HEK293T (cell line): Measurements from ENCODE around the gene QRFP.

Experiments used
- ARNT ChIP-seq: fragments of 450-650 bp; IDR thresholded peaks from 2 replicates; pipeline ENCODE4 v1.6.1; 2017; ENCODE audit warnings: mild to moderate bottlenecking
- BHLHE40 ChIP-seq: fragments of 450-650 bp; IDR thresholded peaks from 2 replicates; pipeline ENCODE4 v1.6.1; 2016; ENCODE audit warnings: mild to moderate bottlenecking, moderate library complexity, borderline replicate concordance
- CTBP1 ChIP-seq: fragments of 450-650 bp; IDR thresholded peaks from 2 replicates; pipeline ENCODE4 v1.6.1; 2016; ENCODE audit warnings: borderline replicate concordance
- ELF4 ChIP-seq: fragments of 450-650 bp; IDR thresholded peaks from 2 replicates; pipeline ENCODE4 v1.6.1; 2017; ENCODE audit warnings: antibody characterized with exemption
- FOXA1 ChIP-seq: fragments of 450-650 bp; IDR thresholded peaks from 2 replicates; pipeline ENCODE4 v1.6.1; 2016; ENCODE audit warnings: mild to moderate bottlenecking
- FOXM1 ChIP-seq: fragments of 450-650 bp; IDR thresholded peaks from 2 replicates; pipeline ENCODE4 v1.6.1; 2017; ENCODE audit warnings: mild to moderate bottlenecking, borderline replicate concordance
- L3MBTL2 ChIP-seq: fragments of 450-650 bp; conservative IDR thresholded peaks from 2 replicates; pipeline ENCODE4 v1.6.1; 2016; ENCODE audit warnings: mild to moderate bottlenecking
- LEF1 ChIP-seq: fragments of 450-650 bp; IDR thresholded peaks from 2 replicates; pipeline ENCODE4 v1.6.1; 2017; ENCODE audit warnings: mild to moderate bottlenecking, borderline replicate concordance
- PKNOX1 ChIP-seq: fragments of 450-650 bp; IDR thresholded peaks from 2 replicates; pipeline ENCODE4 v1.6.1; 2016
- SP1 ChIP-seq: fragments of 450-650 bp; IDR thresholded peaks from 2 replicates; pipeline ENCODE4 v1.6.1; 2017
- SUZ12 ChIP-seq: fragments of 450-650 bp; IDR thresholded peaks from 2 replicates; pipeline ENCODE4 v1.6.1; 2016; ENCODE audit warnings: mild to moderate bottlenecking
- TARDBP ChIP-seq: fragments of 450-650 bp; IDR thresholded peaks from 2 replicates; pipeline ENCODE4 v1.6.1; 2016

DNA sequence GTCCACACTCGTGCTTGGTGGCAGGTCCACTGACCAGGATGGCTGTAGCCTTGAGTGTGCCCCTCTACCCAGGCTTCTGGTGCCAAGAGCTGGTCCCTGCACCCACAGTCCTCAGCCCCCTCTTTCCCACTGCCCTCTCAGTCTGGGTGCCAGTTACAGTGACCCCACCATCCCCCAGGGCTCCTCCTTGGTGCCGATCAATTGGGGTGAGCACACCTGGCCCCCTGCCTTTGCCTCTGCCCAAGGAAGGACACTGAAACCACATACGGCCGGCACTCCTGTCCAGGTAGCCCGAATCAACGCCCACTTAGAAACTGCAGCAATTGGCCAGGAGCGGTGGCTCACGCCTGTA is 18.5 kb upstream of the QRFP start:
- TF ChIP-seq FOXA1 (no peak), LEF1 (no peak), FOXM1 (no peak), L3MBTL2 (no peak), ELF4 (no peak), BHLHE40 (no peak), CTBP1 (no peak), ARNT (no peak), SP1 (no peak), TARDBP (no peak), PKNOX1 (no peak), SUZ12 (no peak)
